ENCODE data around the gene SLCO4A1.

GRCh38 chr20:62625921-62626547, 16.3 kb upstream of the SLCO4A1 start:
- TF ChIP-seq, protein P1, sequence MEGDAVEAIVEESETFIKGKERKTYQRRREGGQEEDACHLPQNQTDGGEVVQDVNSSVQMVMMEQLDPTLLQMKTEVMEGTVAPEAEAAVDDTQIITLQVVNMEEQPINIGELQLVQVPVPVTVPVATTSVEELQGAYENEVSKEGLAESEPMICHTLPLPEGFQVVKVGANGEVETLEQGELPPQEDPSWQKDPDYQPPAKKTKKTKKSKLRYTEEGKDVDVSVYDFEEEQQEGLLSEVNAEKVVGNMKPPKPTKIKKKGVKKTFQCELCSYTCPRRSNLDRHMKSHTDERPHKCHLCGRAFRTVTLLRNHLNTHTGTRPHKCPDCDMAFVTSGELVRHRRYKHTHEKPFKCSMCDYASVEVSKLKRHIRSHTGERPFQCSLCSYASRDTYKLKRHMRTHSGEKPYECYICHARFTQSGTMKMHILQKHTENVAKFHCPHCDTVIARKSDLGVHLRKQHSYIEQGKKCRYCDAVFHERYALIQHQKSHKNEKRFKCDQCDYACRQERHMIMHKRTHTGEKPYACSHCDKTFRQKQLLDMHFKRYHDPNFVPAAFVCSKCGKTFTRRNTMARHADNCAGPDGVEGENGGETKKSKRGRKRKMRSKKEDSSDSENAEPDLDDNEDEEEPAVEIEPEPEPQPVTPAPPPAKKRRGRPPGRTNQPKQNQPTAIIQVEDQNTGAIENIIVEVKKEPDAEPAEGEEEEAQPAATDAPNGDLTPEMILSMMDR (IDR thresholded peaks at IDR 0.05), result no peak
- no peak for TF ChIP-seq POLR2A (IDR thresholded peaks at IDR 0.05)
- no peak for TF ChIP-seq EP300 (IDR thresholded peaks at IDR 0.05)
- TF ChIP-seq POLR2AphosphoS5 (IDR thresholded peaks at IDR 0.05), result no peak
